Measurements from ENCODE around the gene CLIC4.
"Not testable (repeated sequence)": the region's sequence is repeated elsewhere in the genome, so short reads cannot be mapped to it uniquely, and the experiment has no call there.

The CLIC4 gene

GRCh38 chr1:24727501-24728216 lies 17.6 kb upstream of the CLIC4 start:
- ATAC-seq (peak; percentile 53), DNase-seq (no peak)
- peaks cover 7% of the 10 kb centered on the region for H3K4me1 Mint-ChIP-seq
- no peak overlapping the region for H3K27ac Mint-ChIP-seq
- H3K27me3 Mint-ChIP-seq = peaks cover 3% of the 10 kb centered on the region
- H3K4me3 Mint-ChIP-seq = no peak overlapping the region
- no peaks in the 10 kb centered on the region for H3K36me3 Mint-ChIP-seq (ENCODE audit: low read depth)
- H3K9me3 Mint-ChIP-seq = no peaks in the 10 kb centered on the region

DNA sequence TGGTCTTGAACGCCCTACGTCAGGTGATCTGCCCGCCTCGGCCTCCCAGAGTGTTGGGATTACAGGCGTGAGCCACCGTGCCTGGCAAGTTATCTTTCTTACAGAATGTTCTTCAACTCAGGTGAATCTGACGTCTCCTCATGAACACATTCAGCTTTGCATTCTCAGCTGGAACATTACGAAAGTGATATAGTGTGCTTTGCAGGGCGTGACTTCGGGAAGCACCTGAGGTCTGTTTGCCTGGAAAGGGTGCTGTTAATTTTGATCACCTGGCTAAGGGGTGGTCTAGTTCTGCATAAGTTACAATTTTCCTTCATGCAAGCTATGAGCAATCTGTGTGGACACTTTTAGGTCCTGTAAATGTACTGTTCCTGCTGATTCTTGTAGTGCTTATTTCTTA lies 16.3 kb upstream of the CLIC4 start:
- Mint-ChIP-seq H3K27ac (no peak overlapping the region), H3K4me1 (peaks cover 7% of the 10 kb centered on the region), H3K36me3 (ENCODE audit: low read depth) (no peaks in the 10 kb centered on the region), H3K9me3 (no peaks in the 10 kb centered on the region), H3K4me3 (no peak overlapping the region), H3K27me3 (peaks cover 3% of the 10 kb centered on the region)
- ATAC-seq (no peak), DNase-seq (no peak)

GRCh38 chr1:24732186-24732885 lies 12.9 kb upstream of the CLIC4 start:
- Mint-ChIP-seq H3K4me1 (peaks cover 12% of the 10 kb centered on the region), H3K36me3 (ENCODE audit: low read depth) (no peaks in the 10 kb centered on the region), H3K27ac (no peak overlapping the region), H3K9me3 (no peaks in the 10 kb centered on the region), H3K4me3 (no peak overlapping the region), H3K27me3 (peaks cover 3% of the 10 kb centered on the region)
- ATAC-seq = no peak
- DNase-seq = no peak

GRCh38 chr1:24733342-24733741 lies 11.9 kb upstream of the CLIC4 start:
- not testable (repeated sequence) for H3K4me3 Mint-ChIP-seq; ATAC-seq; H3K36me3 Mint-ChIP-seq (ENCODE audit: low read depth); H3K9me3 Mint-ChIP-seq; H3K4me1 Mint-ChIP-seq; H3K27me3 Mint-ChIP-seq; H3K27ac Mint-ChIP-seq; DNase-seq

DNA sequence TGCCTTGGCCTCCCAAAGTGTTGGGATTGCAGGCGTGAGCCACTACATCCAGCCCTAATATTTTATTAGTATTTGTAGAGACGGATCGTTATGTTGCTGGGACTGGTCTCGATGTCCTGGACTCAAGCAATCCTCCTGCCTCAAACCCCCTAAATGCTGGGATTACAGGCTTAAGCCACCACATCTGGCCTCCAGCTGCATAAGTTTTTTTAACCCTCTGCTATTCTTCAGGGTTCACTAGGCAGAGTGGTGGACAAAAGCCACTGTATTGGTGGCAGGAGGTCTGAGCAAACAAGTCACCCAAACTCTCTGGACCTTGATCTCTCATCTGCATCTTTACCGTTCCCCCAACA lies 10.1 kb upstream of the CLIC4 start:
- Mint-ChIP-seq H3K27ac (no peak overlapping the region), H3K4me3 (no peak overlapping the region), H3K36me3 (ENCODE audit: low read depth) (no peaks in the 10 kb centered on the region), H3K27me3 (peaks cover 3% of the 10 kb centered on the region), H3K9me3 (no peaks in the 10 kb centered on the region), H3K4me1 (peaks cover 9% of the 10 kb centered on the region)
- DNase-seq = no peak
- no peak for ATAC-seq

DNA sequence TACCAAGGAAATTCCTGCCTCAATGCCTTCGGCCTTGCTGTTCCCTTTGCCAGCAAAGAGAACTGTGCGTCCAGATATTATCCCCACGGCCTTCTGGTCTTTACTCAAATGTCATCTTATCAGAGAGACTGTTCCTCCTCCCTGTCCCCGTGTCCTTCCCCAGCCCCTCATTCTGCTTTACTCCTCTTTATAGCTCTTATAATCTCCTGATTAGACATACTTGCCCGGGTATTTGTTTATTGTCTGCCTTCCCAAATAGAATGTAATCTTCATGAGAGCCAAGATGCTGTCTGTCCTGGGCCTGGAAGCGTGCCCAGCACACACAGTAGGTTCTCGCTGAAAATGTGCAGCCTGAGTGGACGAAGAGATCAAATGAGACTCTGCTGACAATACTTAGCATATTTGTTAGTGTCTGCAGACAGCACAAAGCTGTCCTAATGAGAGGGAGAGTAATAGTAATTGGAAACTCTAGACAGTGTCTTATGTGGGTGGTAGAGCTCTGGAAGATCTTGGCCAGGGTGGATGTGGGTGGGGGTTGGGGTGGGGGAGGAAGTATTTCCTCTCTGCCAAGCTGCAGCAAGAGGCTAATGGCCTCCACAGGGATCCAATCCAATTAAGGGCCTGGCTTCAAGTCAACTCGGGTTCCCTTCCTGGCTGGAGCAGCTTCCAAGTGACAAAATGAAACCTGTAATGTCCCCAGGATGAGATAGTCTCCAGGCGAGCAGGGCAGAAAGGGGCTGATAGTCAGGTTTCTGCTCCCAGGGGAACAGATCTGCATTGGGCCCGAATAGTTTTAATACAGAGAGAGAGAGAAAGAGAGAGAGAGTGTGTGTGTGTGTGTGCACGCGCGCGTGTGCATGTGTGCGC lies 9.5 kb upstream of the CLIC4 start:
- Mint-ChIP-seq H3K4me3 (no peak overlapping the region), H3K27me3 (peaks cover 3% of the 10 kb centered on the region), H3K4me1 (peaks cover 9% of the 10 kb centered on the region), H3K27ac (no peak overlapping the region), H3K36me3 (ENCODE audit: low read depth) (no peaks in the 10 kb centered on the region), H3K9me3 (no peaks in the 10 kb centered on the region)
- ATAC-seq (no peak), DNase-seq (no peak)

DNA sequence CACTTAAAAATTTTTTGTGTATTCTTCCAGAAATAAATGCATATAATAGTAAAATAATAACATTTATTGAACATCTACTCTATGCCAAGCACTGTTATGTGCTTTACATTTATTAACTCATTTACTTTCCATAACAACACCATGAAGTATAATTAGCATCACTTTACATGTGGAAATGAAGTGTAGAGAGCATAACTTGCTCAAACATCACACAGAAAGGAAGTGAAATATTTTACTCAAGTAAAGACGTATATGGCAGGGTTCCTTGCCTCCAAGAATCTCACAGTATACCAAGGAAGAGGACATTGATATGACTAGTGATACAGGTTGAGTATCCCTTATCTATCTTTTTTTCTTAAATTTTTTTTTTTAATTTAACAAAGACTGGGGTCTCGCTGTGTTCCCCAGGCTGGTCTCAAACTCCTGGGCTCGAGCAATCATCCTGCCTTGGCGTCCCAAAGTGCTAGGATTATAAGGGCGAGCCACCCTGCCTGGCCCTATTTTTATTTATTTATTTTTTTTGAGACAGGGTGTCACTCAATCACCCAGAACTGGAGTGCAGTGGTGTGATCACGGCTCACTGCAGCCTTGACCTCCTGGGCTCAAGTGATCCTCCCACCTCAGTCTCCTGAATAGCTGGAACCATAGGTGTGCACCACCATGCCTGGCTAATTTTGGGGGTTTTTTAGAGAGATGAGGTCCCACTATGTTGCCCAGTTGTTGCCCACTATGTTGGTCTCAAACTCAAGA lies 7.7 kb upstream of the CLIC4 start:
- DNase-seq = no peak
- Mint-ChIP-seq H3K36me3 (ENCODE audit: low read depth) (no peaks in the 10 kb centered on the region), H3K9me3 (no peaks in the 10 kb centered on the region), H3K27me3 (no peaks in the 10 kb centered on the region), H3K4me3 (no peak overlapping the region), H3K4me1 (peaks cover 22% of the 10 kb centered on the region), H3K27ac (no peak overlapping the region)
- no peak for ATAC-seq

DNA sequence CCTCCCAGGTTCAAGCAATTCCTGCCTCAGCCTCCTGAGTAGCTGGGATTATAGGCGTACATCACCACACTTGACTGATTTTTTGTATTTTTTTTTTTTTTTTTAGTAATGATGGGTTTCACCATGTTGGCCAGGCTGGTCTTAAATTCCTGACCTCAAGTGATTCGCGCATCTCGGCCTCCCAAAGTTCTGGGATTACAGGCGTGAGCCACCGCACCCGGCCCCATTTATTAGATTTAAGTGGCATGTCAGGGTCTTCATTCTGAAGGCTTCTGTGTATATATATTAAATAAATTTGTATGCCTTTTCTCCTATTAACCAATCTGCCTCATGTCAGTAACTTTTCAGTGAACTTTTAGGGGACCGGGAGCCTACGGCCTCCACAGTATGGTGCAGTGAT lies 6.0 kb upstream of the CLIC4 start:
- no peak overlapping the region for H3K27ac Mint-ChIP-seq
- ATAC-seq = no peak

GRCh38 chr1:24742090-24742938 lies 2.9 kb upstream of the CLIC4 start:
- Mint-ChIP-seq H3K36me3 (ENCODE audit: low read depth) (no peaks in the 10 kb centered on the region), H3K27ac (peak overlapping the region; percentile 15), H3K9me3 (no peaks in the 10 kb centered on the region), H3K27me3 (peaks cover 2% of the 10 kb centered on the region), H3K4me1 (peaks cover 44% of the 10 kb centered on the region), H3K4me3 (no peak overlapping the region)
- DNase-seq = peak; percentile 25
- peak; percentile 5 for ATAC-seq

More for the DNA sequence above, 6.0 kb upstream of the CLIC4 start:
- Mint-ChIP-seq H3K36me3 (ENCODE audit: low read depth) (no peaks in the 10 kb centered on the region), H3K4me3 (no peak overlapping the region), H3K4me1 (peaks cover 37% of the 10 kb centered on the region), H3K27me3 (no peaks in the 10 kb centered on the region), H3K9me3 (no peaks in the 10 kb centered on the region)
- no peak for DNase-seq

GRCh38 chr1:24743404-24744211 lies 1.6 kb upstream of the CLIC4 start:
- Mint-ChIP-seq H3K4me1 (peaks cover 57% of the 10 kb centered on the region), H3K4me3 (peak overlapping the region; percentile 55), H3K36me3 (ENCODE audit: low read depth) (peaks cover 1% of the 10 kb centered on the region), H3K9me3 (no peaks in the 10 kb centered on the region), H3K27ac (peak overlapping the region; percentile 47), H3K27me3 (peaks cover 7% of the 10 kb centered on the region)
- no peak for ATAC-seq
- DNase-seq = no peak

DNA sequence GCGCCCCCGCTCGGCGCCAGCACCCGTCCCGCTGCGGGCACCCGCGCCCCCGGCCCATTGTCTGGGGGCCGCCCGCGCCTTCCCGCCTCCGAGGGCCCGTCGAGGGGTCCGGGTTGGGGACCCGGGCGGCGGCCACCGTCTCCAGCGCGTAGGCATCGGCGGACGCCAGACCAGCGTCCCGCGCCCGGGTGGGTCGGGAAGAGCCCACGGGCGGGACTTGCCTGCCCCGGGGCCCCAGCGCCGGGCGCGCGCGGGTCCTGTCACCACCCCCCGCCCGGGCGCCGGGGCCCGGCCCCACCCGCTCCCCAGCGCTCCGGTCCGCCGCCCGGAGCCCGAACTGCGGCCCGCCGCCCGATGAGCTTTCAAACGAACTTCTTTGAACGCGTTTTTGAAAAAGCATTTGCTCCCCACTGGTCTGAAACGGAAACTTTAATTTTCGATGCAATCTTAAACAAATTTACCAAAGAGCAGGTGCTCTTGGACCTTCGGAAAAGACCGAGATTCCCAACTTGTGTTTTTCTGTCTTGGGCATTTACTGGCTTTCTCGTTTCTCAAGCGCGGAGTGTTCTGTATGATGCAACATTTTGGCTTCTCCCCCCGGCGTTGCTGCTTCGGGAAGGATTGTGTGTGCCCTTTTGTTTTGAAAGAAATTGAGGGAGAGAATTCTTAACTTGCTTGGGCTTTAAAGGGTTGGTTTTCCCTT lies 615 bp downstream of the CLIC4 start:
- ATAC-seq (no peak), DNase-seq (peak; percentile 30)
- peak overlapping the region; percentile 91 for H3K27ac Mint-ChIP-seq
- H3K36me3 Mint-ChIP-seq (ENCODE audit: low read depth) = peaks cover 3% of the 10 kb centered on the region
- H3K27me3 Mint-ChIP-seq = peaks cover 9% of the 10 kb centered on the region
- peak overlapping the region; percentile 91 for H3K4me3 Mint-ChIP-seq
- H3K4me1 Mint-ChIP-seq = peaks cover 64% of the 10 kb centered on the region
- H3K9me3 Mint-ChIP-seq = no peaks in the 10 kb centered on the region

GRCh38 chr1:24748191-24749121 lies 3.2 kb downstream of the CLIC4 start:
- H3K4me1 Mint-ChIP-seq = peaks cover 43% of the 10 kb centered on the region
- DNase-seq = no peak
- H3K9me3 Mint-ChIP-seq = no peaks in the 10 kb centered on the region
- peaks cover 3% of the 10 kb centered on the region for H3K36me3 Mint-ChIP-seq (ENCODE audit: low read depth)
- H3K27ac Mint-ChIP-seq = peak overlapping the region; percentile 66
- no peak for ATAC-seq
- H3K4me3 Mint-ChIP-seq = peak overlapping the region; percentile 54
- H3K27me3 Mint-ChIP-seq = peaks cover 11% of the 10 kb centered on the region
